PC-9 (cell line): ENCODE data around the gene SETBP1. TPM values are rescaled to one million over a fixed set of nuclear protein-coding genes. Genes with fewer than 3 reads are reported as not detected.

Source experiments
- BruUV-seq: library from RNA; stranded (reverse); fragments of 400-500 nt; replicated peaks from 2 replicates; lab custom pipeline; 2021; lab: Mats Ljungman, UMichigan
- CTCF ChIA-PET: fragments of 300-600 bp; sonication (Branson Sonifier 250); formaldehyde crosslinking; loops from one replicate; lab custom pipeline; 2022; ENCODE audit warnings: antibody characterized with exemption; lab: Charles Lee
- POLR2A ChIA-PET: fragments of 300-600 bp; sonication (Branson Sonifier 250); formaldehyde crosslinking; loops from one replicate; lab custom pipeline; 2022; ENCODE audit warnings: antibody characterized with exemption; ENCODE audit not compliant: unreplicated experiment; lab: Charles Lee
- DNase-seq, 2 experiments: peaks; one replicate each; pipeline versions ENCODE4 v3.0.0 to v3.0.0-alpha.2; 2015 to 2022; ENCODE audit warnings: mixed read lengths in 1 of 2
- H2AFZ ChIP-seq: fragments of 200-600 bp; sonication (generic); 2 replicates; pipeline ENCODE4 v1.8.1; 2017; ENCODE audit warnings: antibody characterized with exemption
- H3F3A ChIP-seq: fragments of 200-600 bp; sonication (generic); 2 replicates; pipeline ENCODE4 v1.8.1; 2017; ENCODE audit warnings: antibody characterized with exemption, mild to moderate bottlenecking, low read depth; ENCODE audit not compliant: insufficient read depth
- H3K27ac ChIP-seq: fragments of 200-600 bp; sonication (generic); 2 replicates; pipeline ENCODE4 v1.6.1; 2016; ENCODE audit warnings: mixed run types
- H3K27me3 ChIP-seq: fragments of 200-600 bp; sonication (generic); 2 replicates; pipeline ENCODE4 v1.6.1; 2016; ENCODE audit warnings: low read depth, mixed run types; ENCODE audit not compliant: insufficient read depth
- H3K36me3 ChIP-seq: fragments of 200-600 bp; sonication (generic); 2 replicates; pipeline ENCODE4 v1.6.1; 2016; ENCODE audit warnings: low read depth, mixed run types
- H3K4me1 ChIP-seq: fragments of 200-600 bp; sonication (generic); replicated peaks from 2 replicates; pipeline ENCODE4 v1.6.1; 2016; ENCODE audit warnings: mixed run types; ENCODE audit not compliant: insufficient read depth
- H3K4me2 ChIP-seq: fragments of 200-600 bp; sonication (generic); 2 replicates; pipeline ENCODE4 v1.6.1; 2017; ENCODE audit warnings: mixed run types
- H3K4me3 ChIP-seq: fragments of 200-600 bp; sonication (generic); 2 replicates; pipeline ENCODE4 v1.6.1; 2016; ENCODE audit warnings: mixed run types
- H3K79me2 ChIP-seq: fragments of 200-600 bp; sonication (generic); 2 replicates; pipeline ENCODE4 v1.6.1; 2017; ENCODE audit warnings: low read depth, mixed run types
- H3K9me2 ChIP-seq: fragments of 200-600 bp; sonication (generic); 2 replicates; pipeline ENCODE4 v1.8.1; 2017; ENCODE audit warnings: mild to moderate bottlenecking; ENCODE audit not compliant: insufficient read depth
- H3K9me3 ChIP-seq: fragments of 200-600 bp; sonication (generic); 2 replicates; pipeline ENCODE4 v1.8.1; 2016; ENCODE audit warnings: low read depth; ENCODE audit not compliant: insufficient read depth
- H4K20me1 ChIP-seq: fragments of 200-600 bp; sonication (generic); 2 replicates; pipeline ENCODE4 v1.8.1; 2017; ENCODE audit not compliant: insufficient read depth
- CTCF ChIP-seq: fragments of 200-600 bp; sonication (generic); conservative IDR thresholded peaks from 2 replicates; pipeline ENCODE4 v1.6.1; 2017; ENCODE audit warnings: mixed run types, antibody characterized with exemption, mild to moderate bottlenecking, moderate library complexity
- EZH2 ChIP-seq: fragments of 200-600 bp; sonication (generic); IDR thresholded peaks from 2 replicates; pipeline ENCODE4 v1.8.0; 2017; ENCODE audit warnings: antibody characterized with exemption, low read depth
- intact Hi-C: fragments of 100-400 bp; cut with micrococcal nuclease; formaldehyde crosslinking; loops from one replicate; pipeline ENCODE4 v1.10.0; 2022; ENCODE audit not compliant: unreplicated experiment
- total RNA-seq: library from RNA; stranded (reverse); gene quantifications from 2 replicates; pipeline ENCODE4 v1.2.3, GENCODE V29; 2021

Gene SETBP1
- total RNA-seq, 1 experiment from 2014 or later, result 9.0 TPM

DNA sequence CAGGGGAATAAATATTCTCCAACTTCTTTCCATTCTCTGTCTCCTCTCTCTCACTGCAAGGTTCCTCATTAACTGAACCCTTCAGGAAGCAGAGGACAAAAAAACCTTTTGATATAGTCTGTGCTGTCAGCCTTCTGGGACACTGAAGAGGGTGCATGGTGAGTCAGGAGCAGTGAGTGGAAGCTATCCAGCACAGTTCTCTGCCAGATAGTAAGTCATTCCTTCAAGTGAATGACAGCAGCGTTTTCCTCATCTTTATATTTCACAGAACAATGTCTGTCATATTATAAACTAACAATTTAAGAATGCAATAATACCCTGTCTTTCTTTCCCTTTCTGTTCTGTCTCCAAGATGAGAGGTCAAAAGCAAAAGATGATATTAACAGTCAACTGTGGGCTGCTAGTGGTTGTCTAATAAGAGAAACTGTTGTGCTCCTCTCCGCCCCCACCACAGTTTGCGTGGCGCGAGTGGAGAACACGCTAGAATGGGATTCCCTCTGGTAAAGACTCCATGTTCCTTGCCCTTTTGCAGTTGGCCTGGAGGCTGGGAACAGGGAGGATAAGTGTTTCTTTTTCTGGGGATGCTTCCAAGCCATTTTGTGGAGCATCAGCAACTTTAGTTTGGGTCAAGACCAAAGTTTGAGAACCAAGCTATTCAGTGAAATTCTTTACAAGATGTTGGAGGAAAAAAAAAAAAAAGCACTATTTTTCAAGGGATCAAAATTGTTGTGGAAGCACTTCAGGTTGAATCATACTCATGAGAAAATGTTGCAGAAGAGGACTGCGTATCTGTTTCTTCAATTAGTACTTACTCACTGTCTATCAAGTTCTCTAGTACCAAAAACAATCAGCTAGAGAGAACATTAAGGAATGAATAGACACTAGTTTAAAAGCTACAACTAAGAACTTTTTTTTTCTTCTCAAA is 430.2 kb downstream of the SETBP1 start:
- DNase-seq, result no peak
- intact Hi-C loops, result no loop called here
- BruUV-seq, result no TSS peak
- ChIA-PET CTCF (no interaction called here), POLR2A (no interaction called here)
- no peaks in the 10 kb centered on the region for H3K27me3 ChIP-seq
- TF ChIP-seq EZH2, result no peak
- TF ChIP-seq CTCF, result no peak
- no peaks in the 10 kb centered on the region for H3K79me2 ChIP-seq
- H3K4me1 ChIP-seq, result no peaks in the 10 kb centered on the region
- no peak overlapping the region for H2AFZ ChIP-seq
- H3K9me2 ChIP-seq, result no peaks in the 10 kb centered on the region
- H3K36me3 ChIP-seq, result no peaks in the 10 kb centered on the region
- H3F3A ChIP-seq, result no peaks in the 10 kb centered on the region
- no peaks in the 10 kb centered on the region for H4K20me1 ChIP-seq
- no peaks in the 10 kb centered on the region; the same call in 1 of the 2 replicates for H3K9me3 ChIP-seq
- no peak overlapping the region for H3K4me2 ChIP-seq
- no peak overlapping the region for H3K27ac ChIP-seq
- no peak overlapping the region for H3K4me3 ChIP-seq

DNA sequence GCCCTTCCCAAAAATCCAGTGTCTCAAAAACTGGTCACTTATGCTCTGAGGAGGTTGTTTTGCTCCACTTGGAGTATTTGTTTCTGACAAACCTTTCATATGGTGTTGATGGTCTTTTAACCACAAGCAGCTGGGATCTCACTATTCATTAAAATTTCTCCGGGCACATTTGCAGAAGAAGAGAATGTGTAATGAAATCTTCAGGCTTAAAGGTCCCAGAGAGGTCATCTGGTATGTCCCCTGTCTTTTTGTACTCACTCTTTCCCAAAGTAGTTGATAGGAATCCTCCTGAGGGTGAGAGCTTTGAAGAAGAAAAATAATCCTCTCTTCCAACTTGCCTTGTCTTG is 430.8 kb downstream of the SETBP1 start:
- no TSS peak for BruUV-seq
- Histone ChIP-seq H3K4me1 (no peaks in the 10 kb centered on the region), H3K4me3 (no peak overlapping the region), H3K36me3 (no peaks in the 10 kb centered on the region), H3K9me3 (no peaks in the 10 kb centered on the region; the same call in 1 of the 2 replicates), H3K79me2 (no peaks in the 10 kb centered on the region), H3K27me3 (no peaks in the 10 kb centered on the region), H2AFZ (no peak overlapping the region), H3K27ac (no peak overlapping the region), H4K20me1 (no peaks in the 10 kb centered on the region), H3K4me2 (no peak overlapping the region), H3K9me2 (no peaks in the 10 kb centered on the region), H3F3A (no peaks in the 10 kb centered on the region)
- CTCF ChIA-PET, result no interaction called here
- POLR2A ChIA-PET, result no interaction called here
- DNase-seq, result no peak
- TF ChIP-seq EZH2 (no peak), CTCF (no peak)
- intact Hi-C loops, result no loop called here

DNA sequence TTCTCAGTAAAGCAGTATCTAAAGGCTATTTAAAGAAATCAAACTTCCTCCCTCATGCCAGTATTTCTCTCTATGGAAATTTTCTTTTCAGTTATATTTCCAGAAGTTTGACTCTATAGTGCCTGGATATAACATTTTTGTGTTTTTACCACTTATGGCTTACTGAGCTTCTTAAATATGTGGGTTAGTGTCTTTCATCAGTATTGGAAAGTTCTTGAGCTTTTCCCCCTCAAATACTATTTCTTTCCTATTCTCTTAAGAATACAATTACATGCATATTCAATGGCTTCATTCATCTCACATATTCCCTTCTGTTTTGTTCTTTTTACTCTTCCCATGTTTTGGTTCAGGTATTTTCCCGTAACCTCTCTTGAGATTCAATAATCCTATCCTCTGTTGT is 432.0 kb downstream of the SETBP1 start:
- no peaks in the 10 kb centered on the region for H3K27me3 ChIP-seq
- H3K27ac ChIP-seq, result no peak overlapping the region
- no peaks in the 10 kb centered on the region for H3K36me3 ChIP-seq
- no peaks in the 10 kb centered on the region for H3K4me1 ChIP-seq
- ChIA-PET POLR2A (no interaction called here), CTCF (no interaction called here)
- no peaks in the 10 kb centered on the region for H3F3A ChIP-seq
- intact Hi-C loops, result no loop called here
- H3K4me2 ChIP-seq, result no peak overlapping the region
- no peak overlapping the region for H3K4me3 ChIP-seq
- H2AFZ ChIP-seq, result no peak overlapping the region
- no peaks in the 10 kb centered on the region for H4K20me1 ChIP-seq
- no peak for DNase-seq
- no peaks in the 10 kb centered on the region for H3K79me2 ChIP-seq
- TF ChIP-seq CTCF (no peak), EZH2 (no peak)
- H3K9me3 ChIP-seq, result no peaks in the 10 kb centered on the region; the same call in 1 of the 2 replicates
- no peaks in the 10 kb centered on the region for H3K9me2 ChIP-seq
- BruUV-seq, result no TSS peak
